GM21381 (cell line): ENCODE data around the gene SLC30A10.
"Not testable (repeated sequence)": the region's sequence is repeated elsewhere in the genome, so short reads cannot be mapped to it uniquely, and the experiment has no call there.

Source experiments
- ATAC-seq: cut with Tn5 transposase; IDR thresholded peaks from one replicate; pipeline ENCODE4 v1.9.1; 2021; ENCODE audit warnings: mild to moderate bottlenecking, moderate library complexity; ENCODE audit not compliant: unreplicated experiment

Gene SLC30A10

GRCh38 chr1:219928791-219929118 lies 398 bp upstream of the SLC30A10 start:
- no peak for ATAC-seq

GRCh38 chr1:219927298-219927955 lies 930 bp downstream of the SLC30A10 start:
- no peak for ATAC-seq

- no peak for ATAC-seq
Observed at GRCh38 chr1:219926363-219926998, 1.9 kb downstream of the SLC30A10 start.

GRCh38 chr1:219924342-219924741 lies 4.0 kb downstream of the SLC30A10 start:
- ATAC-seq = no peak

GRCh38 chr1:219917851-219918466 lies 10.4 kb downstream of the SLC30A10 start:
- no peak for ATAC-seq

- ATAC-seq = no peak
Observed at GRCh38 chr1:219917281-219917680, 11.1 kb downstream of the SLC30A10 start.

- ATAC-seq = no peak
Observed at GRCh38 chr1:219916257-219916656, 12.1 kb downstream of the SLC30A10 start.

- no peak for ATAC-seq
Observed at GRCh38 chr1:219913005-219913770, 15.2 kb downstream of the SLC30A10 start.

- ATAC-seq = no peak
Observed at GRCh38 chr1:219910716-219911115, 17.6 kb downstream of the SLC30A10 start.

GRCh38 chr1:219909476-219909875 lies 18.9 kb downstream of the SLC30A10 start:
- no peak for ATAC-seq

GRCh38 chr1:219908170-219908569 lies 20.2 kb downstream of the SLC30A10 start:
- no peak for ATAC-seq

GRCh38 chr1:219907772-219908070 lies 20.6 kb downstream of the SLC30A10 start:
- ATAC-seq = no peak

- ATAC-seq = no peak
Observed at GRCh38 chr1:219906924-219907771, 21.2 kb downstream of the SLC30A10 start.

- ATAC-seq = not testable (repeated sequence)
Observed at GRCh38 chr1:219906565-219906923, 21.8 kb downstream of the SLC30A10 start.

- no peak for ATAC-seq
Observed at GRCh38 chr1:219905524-219905923, 22.8 kb downstream of the SLC30A10 start.

GRCh38 chr1:219904934-219905333 lies 23.4 kb downstream of the SLC30A10 start:
- ATAC-seq = no peak

GRCh38 chr1:219903353-219903871 lies 24.9 kb downstream of the SLC30A10 start:
- ATAC-seq = no peak

GRCh38 chr1:219902951-219903350 lies 25.4 kb downstream of the SLC30A10 start:
- no peak for ATAC-seq

GRCh38 chr1:219900882-219901281 lies 27.5 kb downstream of the SLC30A10 start:
- no peak for ATAC-seq

- ATAC-seq = no peak
Observed at GRCh38 chr1:219900201-219900600, 28.2 kb downstream of the SLC30A10 start.

GRCh38 chr1:219898375-219898774 lies 30.0 kb downstream of the SLC30A10 start:
- ATAC-seq = no peak
